SHP77 (cell line): ENCODE measurements around the gene ANKRD24.
"Not testable (repeated sequence)": the region's sequence is repeated elsewhere in the genome, so short reads cannot be mapped to it uniquely, and the experiment has no call there.

Experiments used
- DNase-seq, 2 experiments: peaks; one replicate each; lab custom pipeline; 2025; lab: John Stamatoyannopoulos, UW

ANKRD24 gene

GRCh38 chr19:4267901-4268815 lies 85.7 kb downstream of the ANKRD24 start:
- DNase-seq, result no peak

GRCh38 chr19:4268816-4269430 lies 86.4 kb downstream of the ANKRD24 start:
- DNase-seq, result no peak

GRCh38 chr19:4272894-4273293 lies 90.4 kb downstream of the ANKRD24 start:
- no peak for DNase-seq

GRCh38 chr19:4274321-4274686 lies 91.8 kb downstream of the ANKRD24 start:
- not testable (repeated sequence) for DNase-seq
